Endothelial cell of umbilical vein (primary cell): ENCODE results near the gene KLHL36.

ENCODE experiments used
- CTCF ChIP-seq, 2 donors: IDR thresholded peaks; 1 replicate in 1 of 2; 2 replicates in 1 of 2; pipeline ENCODE4 v1.5.1; 2011; ENCODE audit warnings: low read length in 2 of 2, mild to moderate bottlenecking in 2 of 2, moderate library complexity in 2 of 2, control low read depth in 1 of 2, inconsistent platforms in 1 of 2, low read depth in 1 of 2; ENCODE audit not compliant: insufficient read depth in 1 of 2; ENCODE audit errors: extremely low read depth in 1 of 2
- EZH2 ChIP-seq: IDR thresholded peaks from 2 replicates; pipeline ENCODE4 v1.6.1; 2012; ENCODE audit warnings: borderline replicate concordance, low read depth, mild to moderate bottlenecking, moderate library complexity, low read length, inconsistent platforms; ENCODE audit not compliant: severe bottlenecking
- MAX ChIP-seq: IDR thresholded peaks from 2 replicates; pipeline ENCODE4 v1.6.1; 2011; ENCODE audit not compliant: insufficient read depth, insufficient read length
- POLR2A ChIP-seq: IDR thresholded peaks from 2 replicates; pipeline ENCODE4 v1.6.1; 2012; ENCODE audit warnings: low read depth, mild to moderate bottlenecking, control low read depth, low read length
- POLR2AphosphoS5 ChIP-seq: IDR thresholded peaks from 2 replicates; pipeline ENCODE4 v1.6.1; 2012; ENCODE audit warnings: low read depth, mild to moderate bottlenecking, control low read depth, low read length, moderate library complexity; ENCODE audit not compliant: insufficient read depth

- TF ChIP-seq CTCF (IDR thresholded peaks at IDR 0.05; ENCODE audit: extremely low read depth in 1 of 2, insufficient read depth in 1 of 2, low read depth in 1 of 2, low read length in 2 of 2), result no peak
- no peak for TF ChIP-seq POLR2AphosphoS5
- no peak for TF ChIP-seq EZH2
- no peak for TF ChIP-seq POLR2A
- no peak for TF ChIP-seq MAX
Observed at GRCh38 chr16:84631886-84632285, 16.4 kb upstream of the KLHL36 start.
